Mammary epithelial cell (primary cell): Measurements from ENCODE around the gene CLK3.

Experiments used
- EZH2 ChIP-seq: IDR thresholded peaks from 2 replicates; pipeline ENCODE4 v1.6.1; 2012; ENCODE audit warnings: low read length, inconsistent platforms, borderline replicate concordance
- TF ChIP-seq, protein P1 (sequence below), 2 donors: IDR thresholded peaks in 1 of 2; conservative IDR thresholded peaks in 1 of 2; 2 replicates each; pipeline ENCODE4 v1.5.1; 2011 to 2012; ENCODE audit warnings: inconsistent platforms in 2 of 2, low read length in 2 of 2, mild to moderate bottlenecking in 2 of 2, control low read depth in 1 of 2, low read depth in 1 of 2; ENCODE audit not compliant: insufficient read depth in 1 of 2; ENCODE audit errors: extremely low read depth in 1 of 2

DNA sequence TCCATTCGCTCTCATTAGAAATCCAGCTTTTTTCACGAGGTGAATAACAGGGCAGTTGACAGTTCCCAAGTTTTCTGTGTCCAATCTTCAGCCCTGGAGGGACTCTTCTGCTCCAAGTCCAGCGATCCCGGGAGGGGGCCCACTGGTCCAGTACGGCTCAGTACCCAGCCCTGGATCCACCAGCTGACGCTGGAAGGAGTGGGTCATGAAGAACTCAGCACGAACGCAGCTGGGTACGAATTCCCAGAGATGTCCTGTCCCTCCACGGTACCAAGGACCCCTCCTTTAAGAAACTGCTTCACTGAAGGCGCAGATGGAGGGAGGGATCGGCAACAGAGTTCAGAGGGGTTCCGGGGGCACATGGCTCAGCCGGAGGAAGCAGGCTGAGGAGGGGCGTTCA is 16.5 kb upstream of the CLK3 start:
- TF ChIP-seq, protein P1, sequence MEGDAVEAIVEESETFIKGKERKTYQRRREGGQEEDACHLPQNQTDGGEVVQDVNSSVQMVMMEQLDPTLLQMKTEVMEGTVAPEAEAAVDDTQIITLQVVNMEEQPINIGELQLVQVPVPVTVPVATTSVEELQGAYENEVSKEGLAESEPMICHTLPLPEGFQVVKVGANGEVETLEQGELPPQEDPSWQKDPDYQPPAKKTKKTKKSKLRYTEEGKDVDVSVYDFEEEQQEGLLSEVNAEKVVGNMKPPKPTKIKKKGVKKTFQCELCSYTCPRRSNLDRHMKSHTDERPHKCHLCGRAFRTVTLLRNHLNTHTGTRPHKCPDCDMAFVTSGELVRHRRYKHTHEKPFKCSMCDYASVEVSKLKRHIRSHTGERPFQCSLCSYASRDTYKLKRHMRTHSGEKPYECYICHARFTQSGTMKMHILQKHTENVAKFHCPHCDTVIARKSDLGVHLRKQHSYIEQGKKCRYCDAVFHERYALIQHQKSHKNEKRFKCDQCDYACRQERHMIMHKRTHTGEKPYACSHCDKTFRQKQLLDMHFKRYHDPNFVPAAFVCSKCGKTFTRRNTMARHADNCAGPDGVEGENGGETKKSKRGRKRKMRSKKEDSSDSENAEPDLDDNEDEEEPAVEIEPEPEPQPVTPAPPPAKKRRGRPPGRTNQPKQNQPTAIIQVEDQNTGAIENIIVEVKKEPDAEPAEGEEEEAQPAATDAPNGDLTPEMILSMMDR (conservative IDR thresholded peaks at IDR 0.05 in 1 of 2, IDR thresholded peaks at IDR 0.05 in 1 of 2; ENCODE audit: extremely low read depth in 1 of 2, insufficient read depth in 1 of 2, low read depth in 1 of 2, low read length in 2 of 2): no peak
- no peak for TF ChIP-seq EZH2
